Cardiac muscle cell (in vitro differentiated cells and primary cell): ENCODE measurements around the gene C4orf36. TPM values are rescaled to one million over a fixed set of nuclear protein-coding genes. Genes with fewer than 3 reads are reported as not detected.
A peak's percentile ranks its signal among the peaks of the same experiment; 100 is the strongest.

Source experiments
- DNase-seq, 2 donors: peaks; one replicate each; pipeline versions ENCODE4 v3.0.0 to v3.0.0-alpha.2; 2010 to 2017; ENCODE audit warnings: low read depth in 1 of 2, low spot score in 1 of 2
- H3K27ac ChIP-seq: fragments of 200-600 bp; sonication (generic); 2 replicates; pipeline ENCODE4 v1.5.1; 2016
- H3K27me3 ChIP-seq: fragments of 200-600 bp; sonication (generic); 2 replicates; pipeline ENCODE4 v1.6.0; 2016; ENCODE audit warnings: control low read depth
- H3K36me3 ChIP-seq: fragments of 200-600 bp; sonication (generic); 2 replicates; pipeline ENCODE4 v1.5.1; 2016; ENCODE audit warnings: control low read depth
- H3K4me1 ChIP-seq: fragments of 200-600 bp; sonication (generic); 2 replicates; pipeline ENCODE4 v1.8.1; 2017; ENCODE audit warnings: low read depth, mild to moderate bottlenecking, mixed run types
- H3K4me3 ChIP-seq: fragments of 200-600 bp; sonication (generic); 2 replicates; pipeline ENCODE4 v1.5.1; 2016; ENCODE audit warnings: mild to moderate bottlenecking
- H3K9me3 ChIP-seq: fragments of 200-600 bp; sonication (generic); 2 replicates; pipeline ENCODE4 v1.5.1; 2017; ENCODE audit warnings: low read depth, mild to moderate bottlenecking, control low read depth
- CTCF ChIP-seq: IDR thresholded peaks from 2 replicates; pipeline ENCODE4 v1.5.1; 2012; ENCODE audit warnings: low read depth, mild to moderate bottlenecking, low read length
- polyA plus RNA-seq: library from polyadenylated mRNA; unstranded; fragments of >200 nt; fragmentation: Nextera tagmentation; extraction: Ambion mirVana; gene quantifications from 2 replicates; pipeline ENCODE4 v1.2.1, GENCODE V29; 2016
- total RNA-seq: library from RNA; depleted of rRNA; stranded (reverse); fragments of >200 nt; gene quantifications from 2 replicates; pipeline ENCODE4 v1.2.3, GENCODE V29; 2016

C4orf36 gene
- total and polyA plus RNA-seq, 2 experiments from 2014 or later = 0.83 TPM; not detected in 1

- no peak overlapping the region for H3K27ac ChIP-seq
- no peaks in the 10 kb centered on the region for H3K4me1 ChIP-seq
- no peaks in the 10 kb centered on the region for H3K36me3 ChIP-seq
- H3K9me3 ChIP-seq = no peaks in the 10 kb centered on the region
- no peak overlapping the region for H3K4me3 ChIP-seq
- no peak for TF ChIP-seq CTCF
- peak in 1 of 2 donors; percentile 42 for DNase-seq
- no peaks in the 10 kb centered on the region for H3K27me3 ChIP-seq
These were observed 26.4 kb upstream of the C4orf36 start for GRCh38 chr4:86918539-86919072.

- H3K36me3 ChIP-seq = no peaks in the 10 kb centered on the region
- H3K4me1 ChIP-seq = no peaks in the 10 kb centered on the region
- DNase-seq = no peak
- H3K9me3 ChIP-seq = no peaks in the 10 kb centered on the region
- no peak overlapping the region for H3K27ac ChIP-seq
- no peak overlapping the region for H3K4me3 ChIP-seq
- TF ChIP-seq CTCF = no peak
- no peaks in the 10 kb centered on the region for H3K27me3 ChIP-seq
These were observed 25.2 kb upstream of the C4orf36 start for GRCh38 chr4:86917212-86918039.

- no peak for TF ChIP-seq CTCF
- H3K27me3 ChIP-seq = no peaks in the 10 kb centered on the region
- H3K9me3 ChIP-seq = no peaks in the 10 kb centered on the region
- no peak for DNase-seq
- no peaks in the 10 kb centered on the region for H3K4me1 ChIP-seq
- H3K27ac ChIP-seq = no peak overlapping the region
- no peaks in the 10 kb centered on the region for H3K36me3 ChIP-seq
- H3K4me3 ChIP-seq = no peak overlapping the region
These were observed 24.2 kb upstream of the C4orf36 start for GRCh38 chr4:86916392-86916791.

GRCh38 chr4:86910820-86911684 lies 18.8 kb upstream of the C4orf36 start:
- peak in 1 of 2 donors; percentile 42 for DNase-seq
- no peak for TF ChIP-seq CTCF
- Histone ChIP-seq H3K27me3 (no peaks in the 10 kb centered on the region), H3K9me3 (no peaks in the 10 kb centered on the region), H3K4me3 (no peak overlapping the region), H3K27ac (no peak overlapping the region), H3K36me3 (no peaks in the 10 kb centered on the region), H3K4me1 (peaks cover 18% of the 10 kb centered on the region)

- Histone ChIP-seq H3K36me3 (no peaks in the 10 kb centered on the region), H3K9me3 (no peaks in the 10 kb centered on the region), H3K27me3 (no peaks in the 10 kb centered on the region), H3K4me3 (no peak overlapping the region), H3K27ac (no peak overlapping the region), H3K4me1 (peaks cover 18% of the 10 kb centered on the region)
- TF ChIP-seq CTCF = no peak
- DNase-seq = no peak
These were observed 18.1 kb upstream of the C4orf36 start for GRCh38 chr4:86910369-86910768.
